Erythroblast (primary cell): ENCODE measurements around the gene WDR36.

Source experiments
- GATA1 ChIP-seq: IDR thresholded peaks from 2 replicates; pipeline ENCODE4 v1.6.1; 2011; ENCODE audit warnings: low read depth, mild to moderate bottlenecking, control low read depth, low read length, moderate library complexity
- POLR2A ChIP-seq: IDR thresholded peaks from 2 replicates; pipeline ENCODE4 v1.6.1; 2011; ENCODE audit warnings: mild to moderate bottlenecking, low read length

- TF ChIP-seq POLR2A (no peak), GATA1 (no peak)
Observed at GRCh38 chr5:111169269-111169668, 77.1 kb downstream of the WDR36 start.
